ENCODE measurements around the gene TMEM72. TPM values are rescaled to one million over a fixed set of nuclear protein-coding genes. Genes with fewer than 3 reads are reported as not detected.

Gene TMEM72
- total RNA-seq, 1 experiment from 2014 or later = not detected

- Histone ChIP-seq H3K23ac (ENCODE audit: insufficient read length, low read depth, low read length) (no peak overlapping the region), H3K56ac (ENCODE audit: insufficient read length, low read depth, low read length) (no peak overlapping the region), H2BK5ac (ENCODE audit: insufficient read length, low read length) (no peak overlapping the region), H3K27me3 (ENCODE audit: insufficient read depth, low read length) (no peaks in the 10 kb centered on the region), H3T11ph (ENCODE audit: low read length) (no peak overlapping the region), H3K79me1 (ENCODE audit: insufficient read depth, low read depth, low read length, poor library complexity, severe bottlenecking) (no peaks in the 10 kb centered on the region), H3K4ac (ENCODE audit: low read depth, low read length) (no peak overlapping the region), H4K20me1 (ENCODE audit: control insufficient read depth, insufficient read depth, insufficient read length) (no peaks in the 10 kb centered on the region), H2AFZ (ENCODE audit: low read length) (no peak overlapping the region), H2BK120ac (ENCODE audit: low read depth, low read length, poor library complexity, severe bottlenecking) (no peak overlapping the region), H4K5ac (ENCODE audit: insufficient read length, low read depth, low read length) (no peak overlapping the region), H4K91ac (ENCODE audit: insufficient read length, low read depth, low read length) (no peak overlapping the region), H3K23me2 (ENCODE audit: insufficient read length, low read depth, low read length, poor library complexity, severe bottlenecking) (no peaks in the 10 kb centered on the region), H3K14ac (ENCODE audit: insufficient read depth, low read length) (no peak overlapping the region), H2AK5ac (ENCODE audit: insufficient read length, low read length) (no peak overlapping the region), H3K18ac (ENCODE audit: insufficient read length, low read depth, low read length) (no peak overlapping the region), H4K8ac (replicated peaks; ENCODE audit: insufficient read length, low read depth, low read length) (no peak overlapping the region), H2BK15ac (ENCODE audit: low read depth, low read length) (no peak overlapping the region), H2BK20ac (ENCODE audit: low read depth, low read length, poor library complexity, severe bottlenecking) (no peak overlapping the region), H3K9ac (ENCODE audit: extremely low read depth, insufficient read length, low read length) (no peak overlapping the region), H3K27ac (ENCODE audit: insufficient read length, low read depth, low read length) (no peak overlapping the region), H3K9me3 (ENCODE audit: control insufficient read depth, low read depth, low read length) (no peaks in the 10 kb centered on the region), H3K4me1 (ENCODE audit: insufficient read depth, low read length) (no peaks in the 10 kb centered on the region), H3K4me2 (ENCODE audit: insufficient read depth, insufficient read length, low read length) (no peak overlapping the region), H2BK12ac (ENCODE audit: insufficient read length, low read depth, low read length) (no peak overlapping the region), H3K79me2 (ENCODE audit: insufficient read depth, low read length) (no peaks in the 10 kb centered on the region)
- no CpG with 5 or more reads among the region's 3 CpGs for WGBS (ENCODE audit: extremely low coverage, insufficient read length, low lambda C conversion rate)
- no peak for TF ChIP-seq CTCF (conservative IDR thresholded peaks at IDR 0.05)
- Mint-ChIP-seq H3K4me3 (no peak overlapping the region), H3K27ac (no peak overlapping the region), H3K27me3 (ENCODE audit: low read depth) (peaks cover 23% of the 10 kb centered on the region), H3K36me3 (ENCODE audit: insufficient read depth in 1 of 3, low read depth in 3 of 3) (peaks cover 0 to 9% (median 6%) of the 10 kb centered on the region in 3 experiments; a peak in 5 of 7 replicates), H3K9me3 (peaks cover 11 to 14% of the 10 kb centered on the region in 2 experiments), H3K4me1 (peaks cover 4 to 9% of the 10 kb centered on the region in 2 experiments)
- DNase-seq = no peak
Observed at GRCh38 chr10:44920252-44920651, 9.1 kb downstream of the TMEM72 start.

All from H9 (cell line).